ENCODE results near the gene LCA5L. TPM values are rescaled to one million over a fixed set of nuclear protein-coding genes. Genes with fewer than 3 reads are reported as not detected.

LCA5L gene
- total and polyA plus RNA-seq, 12 donors: 0.42 to 13.5 (median 4.8) TPM

GRCh38 chr21:39363607-39364555 is 81.7 kb downstream of the LCA5L start:
- Histone ChIP-seq H3K9me3 (replicated peaks in 1 of 3) (no peaks in the 10 kb centered on the region), H3K27me3 (no peaks in the 10 kb centered on the region), H3K4me1 (replicated peaks in 1 of 2) (no peaks in the 10 kb centered on the region), H3K36me3 (replicated peaks in 1 of 2) (no peaks in the 10 kb centered on the region), H3K27ac (no peak overlapping the region), H3K4me3 (no peak overlapping the region)
- WGBS, 4 donors: 77 to 82% (median 80%) methylated on average over 6 of the region's 6 CpGs
- peak in 1 of 7 donors; percentile 18 for DNase-seq
- no peak for TF ChIP-seq POLR2A (IDR thresholded peaks at IDR 0.05)
- no peak for TF ChIP-seq CTCF (IDR thresholded peaks at IDR 0.05)
- intact Hi-C loops (cut with DNase I): no loop called here

GRCh38 chr21:39362733-39363132 is 82.8 kb downstream of the LCA5L start:
- H3K27ac ChIP-seq: no peak overlapping the region
- intact Hi-C loops (cut with DNase I): no loop called here
- 79 to 92% (median 88%) methylated on average over 3 of the region's 3 CpGs for WGBS, 4 donors
- H3K4me1 ChIP-seq (replicated peaks in 1 of 2): no peaks in the 10 kb centered on the region
- no peaks in the 10 kb centered on the region for H3K36me3 ChIP-seq (replicated peaks in 1 of 2)
- H3K27me3 ChIP-seq: no peaks in the 10 kb centered on the region
- H3K4me3 ChIP-seq: no peak overlapping the region
- no peaks in the 10 kb centered on the region for H3K9me3 ChIP-seq (replicated peaks in 1 of 3)
- DNase-seq: peak in 1 of 7 donors; percentile 6
- no peak for TF ChIP-seq POLR2A (IDR thresholded peaks at IDR 0.05)
- TF ChIP-seq CTCF (IDR thresholded peaks at IDR 0.05): no peak

- Histone ChIP-seq H3K9me3 (replicated peaks in 1 of 3) (no peaks in the 10 kb centered on the region), H3K27ac (no peak overlapping the region), H3K4me1 (replicated peaks in 1 of 2) (no peaks in the 10 kb centered on the region), H3K27me3 (no peaks in the 10 kb centered on the region), H3K4me3 (no peak overlapping the region), H3K36me3 (replicated peaks in 1 of 2) (no peaks in the 10 kb centered on the region)
- DNase-seq: no peak
- intact Hi-C loops (cut with DNase I): no loop called here
- WGBS, 4 donors: 66 to 87% (median 73%) methylated on average over 4 of the region's 4 CpGs
- TF ChIP-seq POLR2A (IDR thresholded peaks at IDR 0.05): no peak
- no peak for TF ChIP-seq CTCF (IDR thresholded peaks at IDR 0.05)
Observed at GRCh38 chr21:39359382-39359781, 86.2 kb downstream of the LCA5L start.

Small RNAs within 50 kb of the gene (microRNA-seq; reads per million reads assigned to microRNA genes)
- gene MIR6508: 0 to 0.89 (median 0.57) reads per million in 3 donors

Small RNAs within 50 kb of the gene (small RNA-seq; reads per million reads assigned to genes)
- gene MIR6508: 0.08 to 0.12 reads per million in 2 donors

Other genes with a start within 250 kb of the LCA5L start
- 10 to 100 TPM; 28.9 to 81.1 (median 42.6) TPM for gene BRWD1, start 132.1 kb downstream of the LCA5L start, total RNA-seq
- 10 to 100 TPM; 11.1 to 32.7 (median 16.2) TPM for gene BRWD1, start 132.1 kb downstream of the LCA5L start, polyA plus RNA-seq
- gene HMGN1, start 96.7 kb downstream of the LCA5L start, total RNA-seq: 100 to 1,000 TPM in 6 of 9 donors, 10 to 100 TPM in 3; 86.5 to 254 (median 132) TPM
- gene HMGN1, start 96.7 kb downstream of the LCA5L start, polyA plus RNA-seq: 100 to 1,000 TPM in 1 of 3 donors, 10 to 100 TPM in 2; 95.8 to 242 (median 96.5) TPM
- gene SH3BGR, start 6.2 kb upstream of the LCA5L start, total RNA-seq: 10 to 100 TPM in 7 of 9 donors, 1 to 10 TPM in 2; 8.9 to 97.3 (median 13.4) TPM
- gene SH3BGR, start 6.2 kb upstream of the LCA5L start, polyA plus RNA-seq: 10 to 100 TPM; 21.6 to 34.3 (median 28.6) TPM
- gene B3GALT5, start 167.2 kb upstream of the LCA5L start, total RNA-seq: under 1 TPM in 7 of 9 donors, not detected in 2; 0.08 to 0.60 (median 0.22) TPM
- gene B3GALT5, start 167.2 kb upstream of the LCA5L start, polyA plus RNA-seq: under 1 TPM; 0.07 to 0.56 (median 0.33) TPM

Data from adrenal gland (tissue), 12 donors.